NCI-H2081 (cell line): Measurements from ENCODE around the gene CLEC16A.

Experiments used
- DNase-seq, 2 experiments: peaks; one replicate each; lab custom pipeline; 2025; lab: John Stamatoyannopoulos, UW

The CLEC16A gene

GRCh38 chr16:10968498-10968897 lies 24.1 kb downstream of the CLEC16A start:
- DNase-seq = no peak

- DNase-seq = no peak
These were observed 25.3 kb downstream of the CLEC16A start for GRCh38 chr16:10969615-10970014.

- DNase-seq = no peak
These were observed 25.7 kb downstream of the CLEC16A start for GRCh38 chr16:10970065-10970464.

GRCh38 chr16:10971560-10971961 lies 27.2 kb downstream of the CLEC16A start:
- peak; percentile 67 for DNase-seq

- no peak for DNase-seq
These were observed 27.9 kb downstream of the CLEC16A start for GRCh38 chr16:10972108-10972818.

GRCh38 chr16:10972819-10973464 lies 28.6 kb downstream of the CLEC16A start:
- DNase-seq = no peak

- no peak for DNase-seq
These were observed 32.3 kb downstream of the CLEC16A start for GRCh38 chr16:10976634-10977033.

GRCh38 chr16:10978124-10978523 lies 33.8 kb downstream of the CLEC16A start:
- no peak for DNase-seq

GRCh38 chr16:10978871-10979446 lies 34.6 kb downstream of the CLEC16A start:
- DNase-seq = no peak

GRCh38 chr16:10979717-10980601 lies 35.6 kb downstream of the CLEC16A start:
- no peak for DNase-seq

- no peak for DNase-seq
These were observed 36.4 kb downstream of the CLEC16A start for GRCh38 chr16:10980813-10981212.

- DNase-seq = peak in 1 of 2 experiments; percentile 12
These were observed 37.4 kb downstream of the CLEC16A start for GRCh38 chr16:10981697-10982216.

GRCh38 chr16:10982465-10983150 lies 38.2 kb downstream of the CLEC16A start:
- DNase-seq = no peak

- no peak for DNase-seq
These were observed 38.8 kb downstream of the CLEC16A start for GRCh38 chr16:10983159-10983558.

- no peak for DNase-seq
These were observed 40.1 kb downstream of the CLEC16A start for GRCh38 chr16:10984509-10984908.

GRCh38 chr16:10987361-10988163 lies 43.2 kb downstream of the CLEC16A start:
- no peak for DNase-seq

- DNase-seq = no peak
These were observed 43.9 kb downstream of the CLEC16A start for GRCh38 chr16:10988164-10988803.

GRCh38 chr16:10988879-10989278 lies 44.5 kb downstream of the CLEC16A start:
- no peak for DNase-seq

GRCh38 chr16:10989559-10989958 lies 45.2 kb downstream of the CLEC16A start:
- no peak for DNase-seq

- DNase-seq = no peak
These were observed 46.0 kb downstream of the CLEC16A start for GRCh38 chr16:10990378-10990777.
